NCI-H2171 (cell line): ENCODE results near the gene MMP25.

ENCODE experiments used
- DNase-seq: peaks from one replicate; lab custom pipeline; 2025; lab: John Stamatoyannopoulos, UW

The MMP25 gene

DNA sequence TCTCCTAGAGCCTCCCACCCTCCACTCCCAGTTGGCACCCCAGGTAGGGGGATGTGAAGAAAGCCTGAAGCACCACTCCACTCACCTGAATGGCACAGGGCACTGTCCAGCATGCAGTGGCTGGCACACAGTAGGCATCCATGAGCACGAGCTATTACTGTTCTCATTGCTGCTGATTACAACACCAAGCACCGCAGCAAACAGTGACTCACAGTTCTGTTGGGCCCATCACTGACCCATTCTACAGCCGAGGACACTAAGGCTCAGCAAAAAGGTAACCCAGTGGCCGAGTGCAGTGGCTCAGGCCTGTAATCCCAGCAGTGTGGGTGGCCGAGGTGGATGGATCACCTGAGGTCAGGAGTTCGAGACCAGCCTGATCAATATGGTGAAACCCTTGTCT lies 50.0 kb downstream of the MMP25 start:
- DNase-seq: no peak

- DNase-seq: no peak
Observed at GRCh38 chr16:3097266-3097665, 50.9 kb downstream of the MMP25 start.

- DNase-seq: no peak
Observed at GRCh38 chr16:3098459-3099394, 52.4 kb downstream of the MMP25 start, which contains the start of gene ZSCAN10. TSS of gene ZSCAN10 (minus strand) at chr16:3099294. CDS start at chr16:3092937, 6,357 bp downstream.

DNA sequence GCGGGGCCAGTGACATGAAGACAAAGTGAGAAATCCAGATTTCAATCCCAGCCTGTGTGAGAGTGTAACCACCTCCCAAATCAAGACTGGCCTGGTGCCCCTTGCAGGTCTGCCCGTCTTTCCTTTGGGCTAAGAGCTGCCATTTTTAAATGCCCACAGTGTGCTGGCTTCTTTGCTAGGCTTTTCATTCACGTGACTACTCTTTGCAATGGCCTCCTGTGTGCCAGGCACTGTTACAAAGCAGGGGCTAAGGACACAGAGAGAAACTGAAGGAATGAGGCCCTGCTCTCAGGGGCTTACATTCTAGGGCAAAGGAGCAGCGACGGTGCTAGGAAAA lies 53.0 kb downstream of the MMP25 start:
- no peak for DNase-seq

DNA sequence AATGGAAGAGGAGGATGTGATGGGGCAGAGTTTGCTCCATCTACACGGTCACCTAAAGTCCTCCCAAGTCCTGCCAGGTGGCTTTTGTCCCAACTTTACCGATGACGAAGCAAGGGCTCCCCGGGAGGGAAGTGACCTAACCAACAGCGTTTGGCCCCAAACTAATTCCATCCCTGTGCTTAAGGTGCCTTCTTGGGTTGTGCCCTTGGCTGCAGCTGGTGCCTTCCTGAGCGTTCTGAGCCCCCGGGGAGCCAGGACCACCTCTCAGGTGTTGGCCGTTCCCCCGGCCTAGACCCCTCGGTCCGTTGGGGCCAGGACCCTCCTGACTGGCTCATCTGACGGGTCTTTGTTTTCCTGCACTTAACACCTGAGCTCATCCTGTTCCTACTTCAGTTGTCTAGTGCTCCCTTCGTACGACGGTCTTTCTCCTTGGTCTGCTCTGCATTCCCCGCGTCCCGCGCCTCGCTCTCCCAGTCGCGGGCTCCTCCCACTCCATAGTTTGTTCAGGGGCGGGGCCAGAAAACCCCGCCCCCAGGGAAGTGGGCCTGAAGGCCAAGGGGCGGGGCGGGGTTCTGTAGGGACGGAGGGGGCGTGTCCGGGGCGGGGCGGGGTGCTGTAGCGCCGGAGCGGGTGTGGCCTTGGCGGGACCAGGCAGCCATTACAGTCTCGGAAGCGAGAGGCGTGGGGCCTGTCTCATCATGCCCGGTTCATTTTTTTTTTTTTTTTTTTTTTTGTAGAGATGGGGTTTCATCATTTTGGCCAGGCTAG lies 53.6 kb downstream of the MMP25 start:
- peak; percentile 96 for DNase-seq

DNA sequence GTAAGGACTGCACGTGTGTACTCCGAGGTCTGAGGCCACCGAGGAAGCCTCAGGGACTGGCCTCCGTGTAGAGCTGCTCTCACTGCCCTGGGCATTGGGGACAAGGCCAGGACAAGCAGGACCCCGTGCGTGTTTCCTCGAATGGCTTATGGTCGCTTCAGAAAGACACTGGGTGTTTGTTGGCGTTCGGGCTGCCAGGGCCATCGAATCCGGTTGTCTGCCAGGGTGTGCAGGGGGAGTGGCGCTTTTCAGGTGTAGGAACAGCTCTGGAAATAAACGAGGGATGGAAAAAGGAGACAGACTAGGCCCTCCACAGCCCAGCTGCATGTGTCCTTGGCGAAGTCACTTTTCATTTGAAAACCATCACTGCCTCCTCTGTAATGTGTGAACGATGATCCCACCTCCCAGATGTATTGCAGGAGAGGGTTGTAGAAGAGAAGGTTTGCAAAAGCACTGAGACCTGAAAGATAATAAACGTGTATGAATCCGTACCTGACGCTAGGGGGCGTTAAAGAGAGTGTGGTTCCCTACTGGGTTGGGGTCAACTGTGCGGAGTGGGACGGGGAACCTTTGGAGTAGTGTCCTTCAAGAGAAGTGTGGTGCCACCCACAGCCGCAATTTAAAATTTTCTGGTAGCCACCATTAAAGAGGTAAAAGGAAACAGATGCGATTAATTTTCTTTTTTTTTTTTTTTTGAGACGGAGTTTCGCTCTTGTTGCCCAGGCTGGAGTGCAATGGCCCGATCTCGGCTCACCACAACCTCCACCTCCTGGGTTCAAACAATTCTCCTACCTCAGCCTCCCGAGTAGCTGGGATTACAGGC lies 54.9 kb downstream of the MMP25 start:
- DNase-seq: no peak

DNA sequence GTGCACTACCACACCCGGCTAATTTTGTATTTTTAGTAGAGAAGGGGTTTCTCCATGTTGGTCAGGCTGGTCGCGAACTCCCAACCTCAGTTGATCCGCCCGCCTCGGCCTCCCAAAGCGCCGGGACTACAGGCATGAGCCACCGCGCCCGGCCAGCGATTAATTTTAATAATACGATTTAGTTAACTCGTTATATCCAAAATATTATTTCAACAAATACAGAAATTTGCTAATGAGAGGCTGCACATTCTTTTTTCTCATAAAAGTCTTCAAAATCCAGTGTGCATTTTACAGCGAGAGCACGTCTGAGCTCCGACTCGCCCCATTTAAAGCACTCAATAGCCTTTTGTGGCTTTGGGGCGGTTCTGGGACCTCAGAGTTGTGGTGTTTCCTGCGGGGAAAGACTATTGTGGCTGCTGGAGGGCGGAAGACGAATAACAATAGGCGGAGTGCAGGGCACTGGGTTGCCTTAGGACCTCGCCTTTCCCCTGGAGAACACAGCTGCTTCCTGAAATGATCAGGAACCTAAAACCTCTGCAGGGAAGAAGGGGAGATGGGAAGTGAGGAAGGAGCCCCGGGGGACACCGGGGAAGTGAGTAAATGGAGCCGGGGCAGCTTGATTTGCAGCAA lies 55.6 kb downstream of the MMP25 start:
- no peak for DNase-seq

DNA sequence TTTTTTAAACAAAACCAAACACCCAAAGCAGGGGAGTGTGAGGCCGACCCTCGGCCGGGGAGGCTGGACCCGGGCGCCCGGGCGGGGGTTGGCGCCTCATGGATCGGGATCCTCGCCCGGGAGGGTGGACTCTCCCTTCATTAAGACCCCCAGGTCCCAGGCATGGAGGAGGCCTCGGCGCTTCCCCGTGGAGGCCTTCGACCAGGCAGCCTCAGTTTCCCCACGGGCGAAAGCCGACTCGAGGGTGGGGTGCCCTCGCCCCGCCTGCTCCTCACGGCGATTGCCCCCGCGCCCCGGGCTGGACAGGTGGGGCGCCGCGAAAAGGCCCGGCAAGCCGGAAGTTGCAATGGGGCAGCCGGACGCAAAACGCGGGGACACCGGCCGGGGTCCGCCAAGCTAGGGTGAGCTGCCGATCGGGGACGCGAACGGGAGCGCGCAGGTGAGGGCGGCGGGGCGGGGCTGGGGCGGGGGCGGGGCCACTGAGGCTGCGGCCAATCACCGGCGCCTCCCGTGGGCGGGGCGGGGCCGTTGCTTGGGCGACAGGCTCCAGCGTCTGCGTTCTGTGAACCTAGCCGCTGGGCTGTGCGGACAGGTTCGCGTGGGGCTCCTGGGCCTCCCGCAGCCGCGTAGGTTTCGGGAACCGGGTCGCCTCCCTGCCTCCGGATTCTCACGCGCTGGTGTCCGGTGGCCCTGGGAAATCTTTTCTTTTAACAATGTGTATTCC lies 60.0 kb downstream of the MMP25 start:
- peak; percentile 93 for DNase-seq
